Retinal pigment epithelial cell (primary cell): ENCODE measurements around the gene FOS.

Experiments
- DNase-seq: peaks from one replicate; pipeline ENCODE4 v3.0.0-alpha.2; 2010; ENCODE audit warnings: low read depth
- H3K4me3 ChIP-seq: 2 replicates; pipeline ENCODE4 v1.5.1; 2011; ENCODE audit warnings: mild to moderate bottlenecking, low read length, control low read depth, moderate library complexity
- TF ChIP-seq, protein P1 (sequence below): conservative IDR thresholded peaks from 2 replicates; pipeline ENCODE4 v1.5.1; 2011; ENCODE audit warnings: low read depth, low read length, control low read depth, inconsistent platforms

Gene FOS

DNA sequence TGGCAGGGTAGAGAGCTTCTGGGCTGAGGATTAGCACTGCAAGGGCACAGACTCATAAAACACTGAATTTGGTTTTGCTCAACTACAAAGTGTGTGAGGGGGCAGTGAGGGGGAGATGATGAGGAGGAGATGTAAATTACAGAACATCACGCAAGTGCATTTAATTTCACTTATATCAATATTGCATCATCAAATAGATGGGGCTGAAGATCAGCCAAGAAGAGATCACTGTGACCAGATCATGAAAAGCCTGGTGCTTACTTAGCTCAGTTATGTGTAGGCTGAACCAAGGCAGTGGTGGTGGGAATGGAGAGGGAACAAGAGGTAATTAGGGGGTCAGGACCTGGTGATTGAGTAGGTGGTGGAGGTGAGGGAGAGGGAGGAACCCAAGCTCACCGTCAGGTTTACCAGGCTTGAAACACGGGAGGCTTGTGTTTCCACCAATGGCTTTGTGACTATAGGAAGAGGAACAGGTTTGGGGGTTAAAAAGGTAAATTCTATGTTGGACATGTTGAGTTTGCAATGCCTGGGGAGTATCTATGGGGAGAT is 11.3 kb downstream of the FOS start:
- no peak overlapping the region for H3K4me3 ChIP-seq
- no peak for DNase-seq
- TF ChIP-seq, protein P1, sequence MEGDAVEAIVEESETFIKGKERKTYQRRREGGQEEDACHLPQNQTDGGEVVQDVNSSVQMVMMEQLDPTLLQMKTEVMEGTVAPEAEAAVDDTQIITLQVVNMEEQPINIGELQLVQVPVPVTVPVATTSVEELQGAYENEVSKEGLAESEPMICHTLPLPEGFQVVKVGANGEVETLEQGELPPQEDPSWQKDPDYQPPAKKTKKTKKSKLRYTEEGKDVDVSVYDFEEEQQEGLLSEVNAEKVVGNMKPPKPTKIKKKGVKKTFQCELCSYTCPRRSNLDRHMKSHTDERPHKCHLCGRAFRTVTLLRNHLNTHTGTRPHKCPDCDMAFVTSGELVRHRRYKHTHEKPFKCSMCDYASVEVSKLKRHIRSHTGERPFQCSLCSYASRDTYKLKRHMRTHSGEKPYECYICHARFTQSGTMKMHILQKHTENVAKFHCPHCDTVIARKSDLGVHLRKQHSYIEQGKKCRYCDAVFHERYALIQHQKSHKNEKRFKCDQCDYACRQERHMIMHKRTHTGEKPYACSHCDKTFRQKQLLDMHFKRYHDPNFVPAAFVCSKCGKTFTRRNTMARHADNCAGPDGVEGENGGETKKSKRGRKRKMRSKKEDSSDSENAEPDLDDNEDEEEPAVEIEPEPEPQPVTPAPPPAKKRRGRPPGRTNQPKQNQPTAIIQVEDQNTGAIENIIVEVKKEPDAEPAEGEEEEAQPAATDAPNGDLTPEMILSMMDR: no peak

- H3K4me3 ChIP-seq: no peak overlapping the region
- TF ChIP-seq, protein P1: no peak
- no peak for DNase-seq
These were observed 12.2 kb downstream of the FOS start for GRCh38 chr14:75290851-75291250.

GRCh38 chr14:75291331-75291730 is 12.7 kb downstream of the FOS start:
- TF ChIP-seq, protein P1: no peak
- H3K4me3 ChIP-seq: no peak overlapping the region
- no peak for DNase-seq

DNA sequence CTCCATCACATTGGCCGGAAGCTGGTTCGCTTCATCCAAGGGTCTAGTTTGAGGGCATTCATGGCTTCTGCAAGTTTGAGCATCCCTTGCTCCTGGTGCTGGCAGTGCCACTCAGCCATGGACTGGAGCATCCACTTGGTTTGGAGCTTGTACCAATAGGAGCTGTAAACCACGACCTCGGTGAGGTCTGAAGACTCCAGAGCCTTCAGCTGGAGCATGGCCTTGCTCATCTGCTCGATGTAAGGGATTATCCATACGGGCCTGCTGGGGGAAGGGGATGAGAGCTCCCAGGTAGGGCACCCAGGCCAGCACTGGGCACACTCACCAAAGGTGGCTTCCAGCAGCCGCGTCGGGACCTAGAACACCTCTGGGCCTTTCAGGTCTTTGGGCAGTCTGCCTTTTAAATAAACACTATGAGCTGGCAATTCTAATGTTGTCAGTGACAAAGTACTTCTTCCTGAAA is 13.5 kb downstream of the FOS start:
- DNase-seq: no peak
- H3K4me3 ChIP-seq: no peak overlapping the region
- TF ChIP-seq, protein P1: no peak

DNA sequence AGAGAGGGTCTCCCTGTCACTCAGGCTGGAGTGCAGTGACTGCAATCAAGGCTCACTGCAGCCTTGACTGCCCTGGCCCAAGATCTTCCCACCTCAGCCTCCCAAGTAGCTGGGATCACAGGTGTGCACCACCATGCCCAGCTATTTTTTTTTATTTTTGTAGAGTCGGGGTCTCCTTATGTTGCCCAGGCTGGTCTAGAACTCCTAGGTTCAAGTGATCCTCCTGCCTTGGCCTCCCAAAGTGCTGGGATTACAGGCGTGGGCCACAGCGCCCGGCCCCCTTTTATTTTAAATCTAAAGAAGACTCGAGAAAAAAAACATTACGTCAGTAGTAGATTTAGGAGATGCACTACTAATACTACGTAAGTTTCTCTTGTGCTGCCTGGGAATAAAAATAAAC is 14.3 kb downstream of the FOS start:
- DNase-seq: no peak
- TF ChIP-seq, protein P1: no peak
- H3K4me3 ChIP-seq: no peak overlapping the region

DNA sequence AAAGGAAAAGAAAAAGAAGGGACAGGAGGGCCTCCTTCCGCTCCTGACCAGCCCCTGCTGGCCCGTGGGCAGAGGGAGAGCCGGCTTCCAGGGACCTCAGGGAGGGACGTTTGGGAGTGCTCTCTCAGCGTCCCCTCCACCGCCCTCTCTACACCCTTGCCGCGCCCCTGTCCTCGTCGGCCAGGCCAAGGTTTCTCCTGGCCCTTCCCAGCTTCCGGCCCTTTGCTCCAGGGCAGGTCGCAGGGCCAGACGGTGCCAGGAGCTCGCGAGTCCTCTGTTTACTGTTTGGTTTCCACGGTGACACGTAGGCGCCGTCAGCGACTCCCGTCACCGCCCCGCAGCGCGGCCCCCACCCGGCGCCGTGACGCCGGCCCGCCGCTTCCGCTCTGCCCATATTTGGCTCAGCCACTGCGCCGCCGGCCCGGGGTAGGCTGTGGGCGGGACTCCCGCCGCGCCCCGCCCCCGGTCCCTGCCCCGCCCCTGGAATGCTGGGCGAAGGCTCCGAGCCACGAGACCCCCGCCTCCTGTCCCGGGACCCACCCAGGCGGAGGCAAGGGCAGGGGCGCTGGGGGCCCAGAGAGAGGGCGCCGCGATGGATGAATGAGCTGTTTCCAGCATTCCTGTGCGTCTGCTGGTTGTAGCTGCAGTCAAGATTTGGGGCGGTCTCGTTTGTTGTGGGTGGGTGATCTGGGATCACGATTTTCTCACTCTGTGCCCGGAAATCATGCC is 15.5 kb downstream of the FOS start:
- TF ChIP-seq, protein P1: no peak
- H3K4me3 ChIP-seq: peak overlapping the region; percentile 71
- DNase-seq: peak; percentile 96

DNA sequence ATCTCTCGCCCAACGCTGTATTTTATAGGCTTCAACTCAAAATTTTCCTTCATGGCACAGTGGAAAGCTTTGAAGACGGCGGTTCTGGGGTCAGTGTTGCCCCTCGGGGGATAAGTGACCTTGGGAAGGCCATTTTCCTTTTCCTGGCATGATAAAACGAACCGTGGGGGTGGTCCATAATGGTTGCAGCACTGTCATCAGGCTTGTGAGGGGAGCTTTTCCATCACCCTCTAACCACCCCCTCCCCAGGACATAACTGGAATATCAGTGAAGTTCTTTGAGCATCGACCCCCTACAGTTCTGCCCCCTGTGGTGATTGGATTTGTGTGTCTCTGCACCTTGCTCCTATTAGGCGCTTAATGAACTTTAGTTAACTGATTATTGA is 16.0 kb downstream of the FOS start:
- TF ChIP-seq, protein P1: peak; percentile 18
- no peak for DNase-seq
- H3K4me3 ChIP-seq: peak overlapping the region; percentile 71
